Adrenal gland (tissue), 12 donors: Measurements from ENCODE around the gene COL20A1. TPM values are rescaled to one million over a fixed set of nuclear protein-coding genes. Genes with fewer than 3 reads are reported as not detected.

ENCODE experiments used
- DNase-seq, 7 donors: peaks; one replicate each; pipeline ENCODE4 v3.0.0-alpha.2; 2019 to 2020
- H3K27ac ChIP-seq, 5 donors: fragments of 200-600 bp; sonication (generic) in 4 of 5; 1 replicate in 3 of 5; 2 replicates in 2 of 5; pipeline versions ENCODE4 v1.5.1 to v1.8.0; 2016 to 2020; ENCODE audit warnings: mild to moderate bottlenecking in 1 of 5
- H3K27me3 ChIP-seq: fragments of 200-600 bp; 2 replicates; pipeline ENCODE4 v1.8.0; 2021
- H3K36me3 ChIP-seq, 2 donors: fragments of 200-600 bp; replicated peaks in 1 of 2; 1 replicate in 1 of 2; 2 replicates in 1 of 2; pipeline versions ENCODE4 v1.5.1 to v1.8.0; 2018 to 2022
- H3K4me1 ChIP-seq, 2 donors: fragments of 200-600 bp; replicated peaks in 1 of 2; 1 replicate in 1 of 2; 2 replicates in 1 of 2; pipeline versions ENCODE4 v1.5.1 to v1.8.0; 2018 to 2021
- H3K4me3 ChIP-seq, 4 donors: fragments of 200-600 bp; sonication (generic) in 3 of 4; one replicate each; pipeline ENCODE4 v1.5.1; 2016 to 2018
- H3K9me3 ChIP-seq, 3 donors: fragments of 200-600 bp; sonication (generic) in 1 of 3; replicated peaks in 1 of 3; 1 replicate in 2 of 3; 2 replicates in 1 of 3; pipeline versions ENCODE4 v1.5.1 to v1.8.0; 2016 to 2021
- POLR2A ChIP-seq, 2 donors: fragments of 450-650 bp; IDR thresholded peaks; one replicate each; pipeline ENCODE4 v1.6.1; 2017; ENCODE audit warnings: antibody characterized with exemption in 2 of 2, mild to moderate bottlenecking in 2 of 2, moderate library complexity in 1 of 2
- WGBS, 4 donors: extraction: QIAGEN DNeasy Blood & Tissue Kit in 2 of 4; methylation state at CpG; one replicate each; pipeline versions ENCODE4 v1.1.5 to v1.1.7; 2013 to 2017; 5-methylcytosine and 5-hydroxymethylcytosine counted together
- intact Hi-C, 2 donors: fragments of 100-400 bp; cut with DNase I; formaldehyde crosslinking; loops; one replicate each; pipeline versions ENCODE4 v1.14.1 to v1.15.0; 2022 to 2023
- polyA plus RNA-seq, 3 donors: library from polyadenylated mRNA; stranded (reverse); fragments of 200-250 nt in 2 of 3; fragments of 350-450 nt in 1 of 3; fragmentation: Illumina TruSeq in 1 of 3; extraction: RNeasy Lipid Tissue Mini Kit (QIAGEN cat#74804) in 1 of 3; gene quantifications; one replicate each; pipeline ENCODE4 v1.2.3, GENCODE V29; 2013 to 2014
- total RNA-seq, 9 donors: library from RNA; depleted of rRNA in 4 of 9; stranded (reverse); fragments of >200 nt in 4 of 9; fragments of 120-200 nt in 1 of 9; fragmentation: NEBNext Ultra II Directional in 1 of 9; extraction: Animal tissue kit (Norgen Biotek cat#: 25700) in 1 of 9; gene quantifications; one replicate each; pipeline versions ENCODE4 v1.1.0 to v1.2.4, GENCODE V29; 2013 to 2023
- TF ChIP-seq, protein P1 (sequence below), 6 experiments: fragments of 450-650 bp in 4 of 6; fragments of 200-600 bp in 2 of 6; sonication (generic) in 1 of 6; IDR thresholded peaks; 1 replicate in 5 of 6; 2 replicates in 1 of 6; pipeline versions ENCODE4 v1.5.1 to v1.8.0; 2016 to 2021; ENCODE audit warnings: antibody characterized with exemption in 6 of 6, mild to moderate bottlenecking in 2 of 6, moderate library complexity in 1 of 6
- donor health status: healthy with polysubstance abuse.
- donor health status: Bipolar disorder and iron deficiency.
- donor health status: DM: yes; HTN: yes; CAD: no.
- donor health status: DM: no; HTN: no; CAD: no.
- donor health status: DM: no; HTN: no; CAD: no.
- donor health status: DM: yes; HTN: yes; CAD: no.

COL20A1 gene
- total and polyA plus RNA-seq, 12 donors, result 0.09 to 0.97 (median 0.26) TPM; not detected in 6

DNA sequence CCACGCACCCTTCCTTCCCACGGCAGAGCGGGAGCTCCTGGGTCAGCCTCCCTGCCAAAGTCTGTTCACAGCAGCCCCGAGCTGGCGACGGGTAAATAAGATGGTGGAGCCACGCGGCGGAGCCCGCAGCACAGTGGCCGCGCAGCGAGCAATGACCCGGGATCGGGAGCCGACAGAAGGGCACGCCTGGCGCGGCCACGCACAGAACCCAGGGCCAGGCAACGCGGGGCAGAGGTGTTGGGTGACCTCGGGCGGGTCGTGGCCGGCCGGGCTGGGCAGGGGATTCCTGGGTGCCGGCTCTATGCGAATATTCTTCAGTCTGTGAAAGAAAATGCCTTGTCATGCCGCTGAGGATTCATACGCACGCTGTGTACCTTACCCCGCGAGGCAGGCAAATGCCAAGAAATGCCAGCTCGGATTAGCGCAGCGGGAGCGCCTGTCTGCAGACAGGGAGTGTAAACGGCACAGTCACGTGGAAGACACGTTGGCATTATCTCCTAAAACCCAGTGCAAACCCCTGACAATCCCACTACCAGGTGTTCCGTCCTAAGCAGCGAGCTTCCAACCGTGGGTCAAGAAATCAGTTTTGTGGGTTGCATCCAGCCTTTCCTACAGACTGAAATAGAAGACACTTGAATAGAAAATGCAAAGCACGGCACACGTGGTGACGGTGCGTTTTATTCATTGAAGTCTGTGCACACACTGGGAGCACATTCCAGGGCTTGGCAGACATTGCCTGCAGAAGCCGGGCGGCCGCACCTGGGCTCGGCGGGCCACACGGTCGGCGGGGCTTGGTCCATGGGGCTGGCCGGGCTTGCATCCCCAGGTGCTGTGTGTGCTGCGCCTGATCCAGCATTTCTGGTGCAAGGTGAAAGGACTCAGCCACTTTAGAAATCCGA, 49.8 kb downstream of the COL20A1 start:
- Histone ChIP-seq H3K27ac (no peak overlapping the region), H3K27me3 (no peaks in the 10 kb centered on the region), H3K4me1 (no peaks in the 10 kb centered on the region), H3K9me3 (no peaks in the 10 kb centered on the region), H3K4me3 (no peak overlapping the region), H3K36me3 (no peaks in the 10 kb centered on the region)
- 92 to 96% (median 92%) methylated on average over 39 to 59 of the region's 59 CpGs for WGBS, 4 donors
- TF ChIP-seq POLR2A (IDR thresholded peaks at IDR 0.05), result no peak
- TF ChIP-seq, protein P1, sequence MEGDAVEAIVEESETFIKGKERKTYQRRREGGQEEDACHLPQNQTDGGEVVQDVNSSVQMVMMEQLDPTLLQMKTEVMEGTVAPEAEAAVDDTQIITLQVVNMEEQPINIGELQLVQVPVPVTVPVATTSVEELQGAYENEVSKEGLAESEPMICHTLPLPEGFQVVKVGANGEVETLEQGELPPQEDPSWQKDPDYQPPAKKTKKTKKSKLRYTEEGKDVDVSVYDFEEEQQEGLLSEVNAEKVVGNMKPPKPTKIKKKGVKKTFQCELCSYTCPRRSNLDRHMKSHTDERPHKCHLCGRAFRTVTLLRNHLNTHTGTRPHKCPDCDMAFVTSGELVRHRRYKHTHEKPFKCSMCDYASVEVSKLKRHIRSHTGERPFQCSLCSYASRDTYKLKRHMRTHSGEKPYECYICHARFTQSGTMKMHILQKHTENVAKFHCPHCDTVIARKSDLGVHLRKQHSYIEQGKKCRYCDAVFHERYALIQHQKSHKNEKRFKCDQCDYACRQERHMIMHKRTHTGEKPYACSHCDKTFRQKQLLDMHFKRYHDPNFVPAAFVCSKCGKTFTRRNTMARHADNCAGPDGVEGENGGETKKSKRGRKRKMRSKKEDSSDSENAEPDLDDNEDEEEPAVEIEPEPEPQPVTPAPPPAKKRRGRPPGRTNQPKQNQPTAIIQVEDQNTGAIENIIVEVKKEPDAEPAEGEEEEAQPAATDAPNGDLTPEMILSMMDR (IDR thresholded peaks at IDR 0.05), result no peak
- intact Hi-C loops, result no loop called here
- no peak for DNase-seq

DNA sequence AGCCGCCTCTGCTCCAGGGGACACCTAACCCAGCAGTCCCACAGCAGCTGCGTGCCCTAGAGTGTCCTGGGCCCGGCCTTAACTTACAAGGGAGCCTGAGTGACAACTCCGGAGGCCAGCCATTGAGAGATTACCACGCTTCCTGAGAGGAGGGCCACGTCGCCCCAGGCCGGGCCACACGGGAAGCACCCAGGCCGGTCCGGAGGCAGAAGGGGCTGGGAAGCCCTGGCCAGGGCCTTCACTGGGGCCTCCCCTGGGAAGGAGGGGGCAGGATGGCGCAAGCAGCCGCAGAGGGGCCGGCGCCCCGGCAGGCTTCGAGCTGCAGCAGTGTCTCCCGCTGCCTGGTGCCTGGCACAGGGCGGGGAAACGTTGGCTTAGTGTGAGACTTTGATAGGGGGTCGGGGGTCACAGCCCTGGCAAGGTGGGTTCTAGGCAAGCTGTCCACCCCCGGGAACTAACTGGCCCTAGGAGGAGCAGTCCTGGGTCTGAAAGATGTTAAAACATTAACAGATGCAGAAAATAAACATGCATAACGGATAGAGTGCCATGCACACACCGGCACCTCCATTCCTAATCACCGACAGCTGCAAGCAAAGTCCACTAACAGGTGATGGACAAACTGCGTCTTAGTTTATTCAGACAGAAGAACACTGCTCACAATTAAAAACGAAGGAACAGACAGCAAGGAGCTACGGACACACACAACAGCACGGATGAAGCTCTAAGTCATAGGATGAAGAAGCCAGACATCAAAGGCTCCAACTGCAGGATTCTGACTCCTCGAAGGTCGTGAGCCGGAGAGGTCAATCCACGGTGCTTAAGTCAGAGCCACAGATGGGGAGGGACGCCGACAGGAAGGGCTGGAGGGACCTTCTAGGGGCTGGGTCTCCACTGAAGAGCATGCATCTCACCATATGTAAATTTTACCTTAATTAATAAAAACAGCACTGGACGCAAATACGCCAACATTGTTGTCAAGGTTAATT, 50.8 kb downstream of the COL20A1 start:
- intact Hi-C loops, result no loop called here
- Histone ChIP-seq H3K36me3 (no peaks in the 10 kb centered on the region), H3K4me3 (no peak overlapping the region), H3K27ac (no peak overlapping the region), H3K27me3 (no peaks in the 10 kb centered on the region), H3K9me3 (no peaks in the 10 kb centered on the region), H3K4me1 (no peaks in the 10 kb centered on the region)
- TF ChIP-seq POLR2A (IDR thresholded peaks at IDR 0.05), result no peak
- TF ChIP-seq, protein P1 (IDR thresholded peaks at IDR 0.05), result no peak
- DNase-seq, result no peak
- WGBS, 4 donors, result 61 to 73% (median 70%) methylated on average over 29 to 37 of the region's 37 CpGs

DNA sequence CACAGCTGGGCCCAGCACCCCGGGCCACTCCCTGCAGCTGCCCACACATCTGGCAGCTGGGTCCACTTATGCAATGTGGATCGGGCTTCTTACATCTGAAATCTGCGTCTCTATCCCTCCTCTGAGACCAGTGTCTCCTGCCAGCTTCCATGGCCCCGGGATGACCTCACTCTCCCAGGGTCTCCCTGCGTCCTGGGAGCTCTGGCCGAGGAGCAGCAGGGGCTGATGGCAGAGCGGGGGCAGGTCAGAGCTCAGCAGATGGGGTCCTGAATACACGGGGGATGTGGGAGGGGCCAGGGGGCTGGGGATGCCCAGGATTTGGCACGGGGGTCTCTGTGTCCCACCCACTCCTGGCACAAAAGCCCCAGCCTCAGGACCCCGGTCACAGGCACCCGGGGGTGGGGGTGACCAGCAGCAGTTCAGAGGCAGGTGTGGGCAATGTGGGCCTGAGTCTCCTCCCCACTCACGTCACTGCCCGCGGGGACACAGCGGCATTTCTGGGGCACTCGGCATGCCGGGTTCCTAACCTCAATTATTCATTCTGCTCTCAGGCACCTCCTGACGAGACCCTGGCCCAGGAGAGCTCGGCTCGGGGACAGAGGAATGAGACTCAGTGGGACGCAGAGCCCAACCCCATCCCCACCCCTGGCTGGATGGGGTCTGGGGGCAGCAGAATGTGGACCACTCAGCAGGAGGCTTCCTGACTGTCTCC, 51.8 kb downstream of the COL20A1 start:
- TF ChIP-seq POLR2A (IDR thresholded peaks at IDR 0.05), result no peak
- TF ChIP-seq, protein P1 (IDR thresholded peaks at IDR 0.05), result no peak
- Histone ChIP-seq H3K27me3 (no peaks in the 10 kb centered on the region), H3K4me1 (no peaks in the 10 kb centered on the region), H3K36me3 (no peaks in the 10 kb centered on the region), H3K27ac (no peak overlapping the region), H3K4me3 (no peak overlapping the region), H3K9me3 (no peaks in the 10 kb centered on the region)
- intact Hi-C loops, result no loop called here
- peak in 3 of 7 donors; percentile 16 to 29 (median 26) for DNase-seq
- 51 to 67% (median 60%) methylated on average over 4 to 21 of the region's 21 CpGs for WGBS, 4 donors
